H1 (cell line): Measurements from ENCODE around the gene PARD3. TPM values are rescaled to one million over a fixed set of nuclear protein-coding genes. Genes with fewer than 3 reads are reported as not detected.

ENCODE experiments used
- ATF2 ChIP-seq: IDR thresholded peaks from 2 replicates; pipeline ENCODE4 v1.6.1; 2012; ENCODE audit warnings: low read length, inconsistent platforms
- CHD1 ChIP-seq: IDR thresholded peaks from 2 replicates; pipeline ENCODE4 v1.6.1; 2012; ENCODE audit warnings: low read depth, low read length, improper control_type of control experiment
- CHD2 ChIP-seq: IDR thresholded peaks from 2 replicates; pipeline ENCODE4 v1.6.1; 2012; ENCODE audit warnings: low read length, improper control_type of control experiment
- CHD7 ChIP-seq: fragments of 300-600 bp; sonication (generic); IDR thresholded peaks from 2 replicates; pipeline ENCODE4 v1.7.1; 2012; ENCODE audit warnings: low read length, moderate library complexity, mild to moderate bottlenecking, inconsistent platforms; ENCODE audit not compliant: insufficient replicate concordance
- PHF8 ChIP-seq: fragments of 200-600 bp; sonication (generic); conservative IDR thresholded peaks from 2 replicates; pipeline ENCODE4 v1.7.1; 2012; ENCODE audit warnings: low read depth, mild to moderate bottlenecking, inconsistent platforms, low read length, moderate library complexity
- SAP30 ChIP-seq: fragments of 300-600 bp; sonication (generic); IDR thresholded peaks from 2 replicates; pipeline ENCODE4 v1.7.1; 2012; ENCODE audit warnings: low read length, moderate library complexity, mild to moderate bottlenecking, inconsistent platforms; ENCODE audit not compliant: insufficient read depth, insufficient replicate concordance
- polyA plus RNA-seq, 7 experiments: library from polyadenylated mRNA; depleted of rRNA in 3 of 7; stranded (reverse) in 5 of 7; unstranded in 2 of 7; fragments of >200 nt in 5 of 7; fragments of 200-250 nt in 2 of 7; gene quantifications; 1 replicate in 5 of 7; 2 replicates in 1 of 7; 4 replicates in 1 of 7; pipeline versions ENCODE4 v1.2.1 to v1.2.3, GENCODE V29; 2011 to 2013; ENCODE audit warnings: missing spikeins in 2 of 7, mixed read lengths in 2 of 7
- total RNA-seq: library from RNA; stranded (reverse); fragmentation: NEBNext Ultra II Directional; extraction: Animal tissue kit (Norgen Biotek cat#: 25700); gene quantifications from 2 replicates; pipeline ENCODE4 v1.2.1, GENCODE V29; 2021

PARD3 gene
- total and polyA plus RNA-seq, 2 of the 8 experiments (the other 6 are each of a cell fraction or from before 2014, with no cell fraction given), result 19.7 to 49.1 TPM

DNA sequence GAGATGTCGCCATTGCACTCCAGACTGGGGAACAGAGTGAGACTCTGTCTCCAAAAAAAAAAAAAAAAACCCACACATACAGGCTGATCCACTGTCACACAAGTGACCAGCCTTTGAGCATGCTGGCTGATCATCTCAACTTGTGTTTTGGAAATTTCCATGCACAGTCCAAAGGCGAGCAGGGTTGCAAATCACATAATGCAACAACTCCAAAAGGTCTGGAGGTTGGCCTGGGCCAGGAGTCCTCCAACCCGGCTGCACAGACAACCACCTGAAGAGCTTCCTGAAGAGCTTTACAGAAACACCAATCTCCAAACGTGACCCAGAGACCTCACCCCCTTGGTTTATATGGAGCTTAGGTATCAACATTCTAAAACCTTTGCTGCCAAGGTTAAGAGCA lies 16.4 kb downstream of the PARD3 start (continued):
- TF ChIP-seq CHD7 (no peak), CHD1 (no peak), ATF2 (no peak), SAP30 (no peak), PHF8 (no peak), CHD2 (no peak)
